A673 (cell line): ENCODE results near the gene EPC1.

Experiments used
- EZH2 ChIP-seq: fragments of 200-600 bp; sonication (generic); IDR thresholded peaks from 2 replicates; pipeline ENCODE4 v1.6.1; 2017; ENCODE audit warnings: borderline replicate concordance, low read depth, mild to moderate bottlenecking, mixed read lengths, antibody characterized with exemption, low read length; ENCODE audit not compliant: poor library complexity, severe bottlenecking
- TF ChIP-seq, protein P1 (sequence below): fragments of 300-800, 200-600 bp; sonication (generic); conservative IDR thresholded peaks from 2 replicates; pipeline ENCODE4 v1.5.1; 2017; ENCODE audit warnings: low read depth, mild to moderate bottlenecking, antibody characterized with exemption, low read length, moderate library complexity, mixed read lengths

DNA sequence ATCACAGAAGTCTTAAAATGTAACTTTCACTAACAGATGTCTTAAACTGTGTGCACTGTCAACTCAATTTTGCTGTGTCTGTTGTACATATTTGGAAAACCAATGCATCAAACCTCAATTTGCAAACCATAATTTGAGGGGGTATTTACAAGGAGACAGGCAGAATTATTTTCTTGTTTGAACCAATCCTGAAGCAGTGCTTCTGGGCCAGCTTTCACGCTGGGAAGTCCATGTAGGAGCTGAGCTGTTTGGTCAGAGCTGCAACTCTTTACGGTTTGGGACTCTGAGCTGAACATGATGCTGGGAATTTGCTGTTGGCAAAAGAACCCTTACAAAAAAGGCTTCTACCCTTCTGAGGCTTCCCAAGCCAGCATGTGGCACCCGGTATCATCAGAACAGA lies 43.2 kb upstream of the EPC1 start:
- no peak for TF ChIP-seq EZH2
- TF ChIP-seq, protein P1, sequence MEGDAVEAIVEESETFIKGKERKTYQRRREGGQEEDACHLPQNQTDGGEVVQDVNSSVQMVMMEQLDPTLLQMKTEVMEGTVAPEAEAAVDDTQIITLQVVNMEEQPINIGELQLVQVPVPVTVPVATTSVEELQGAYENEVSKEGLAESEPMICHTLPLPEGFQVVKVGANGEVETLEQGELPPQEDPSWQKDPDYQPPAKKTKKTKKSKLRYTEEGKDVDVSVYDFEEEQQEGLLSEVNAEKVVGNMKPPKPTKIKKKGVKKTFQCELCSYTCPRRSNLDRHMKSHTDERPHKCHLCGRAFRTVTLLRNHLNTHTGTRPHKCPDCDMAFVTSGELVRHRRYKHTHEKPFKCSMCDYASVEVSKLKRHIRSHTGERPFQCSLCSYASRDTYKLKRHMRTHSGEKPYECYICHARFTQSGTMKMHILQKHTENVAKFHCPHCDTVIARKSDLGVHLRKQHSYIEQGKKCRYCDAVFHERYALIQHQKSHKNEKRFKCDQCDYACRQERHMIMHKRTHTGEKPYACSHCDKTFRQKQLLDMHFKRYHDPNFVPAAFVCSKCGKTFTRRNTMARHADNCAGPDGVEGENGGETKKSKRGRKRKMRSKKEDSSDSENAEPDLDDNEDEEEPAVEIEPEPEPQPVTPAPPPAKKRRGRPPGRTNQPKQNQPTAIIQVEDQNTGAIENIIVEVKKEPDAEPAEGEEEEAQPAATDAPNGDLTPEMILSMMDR, result no peak
